Stimulated activated CD8-positive, alpha-beta memory T cell treated with anti-CD3 and anti-CD28 coated beads, Interleukin-4, amount 100 ng/mL, for 48 hours (primary cell): Measurements from ENCODE around the gene DOC2B.
"Not testable (repeated sequence)": the region's sequence is repeated elsewhere in the genome, so short reads cannot be mapped to it uniquely, and the experiment has no call there.

Source experiments
- DNase-seq: peaks from one replicate; pipeline ENCODE4 v3.0.0-alpha.2; 2020

Gene DOC2B

DNA sequence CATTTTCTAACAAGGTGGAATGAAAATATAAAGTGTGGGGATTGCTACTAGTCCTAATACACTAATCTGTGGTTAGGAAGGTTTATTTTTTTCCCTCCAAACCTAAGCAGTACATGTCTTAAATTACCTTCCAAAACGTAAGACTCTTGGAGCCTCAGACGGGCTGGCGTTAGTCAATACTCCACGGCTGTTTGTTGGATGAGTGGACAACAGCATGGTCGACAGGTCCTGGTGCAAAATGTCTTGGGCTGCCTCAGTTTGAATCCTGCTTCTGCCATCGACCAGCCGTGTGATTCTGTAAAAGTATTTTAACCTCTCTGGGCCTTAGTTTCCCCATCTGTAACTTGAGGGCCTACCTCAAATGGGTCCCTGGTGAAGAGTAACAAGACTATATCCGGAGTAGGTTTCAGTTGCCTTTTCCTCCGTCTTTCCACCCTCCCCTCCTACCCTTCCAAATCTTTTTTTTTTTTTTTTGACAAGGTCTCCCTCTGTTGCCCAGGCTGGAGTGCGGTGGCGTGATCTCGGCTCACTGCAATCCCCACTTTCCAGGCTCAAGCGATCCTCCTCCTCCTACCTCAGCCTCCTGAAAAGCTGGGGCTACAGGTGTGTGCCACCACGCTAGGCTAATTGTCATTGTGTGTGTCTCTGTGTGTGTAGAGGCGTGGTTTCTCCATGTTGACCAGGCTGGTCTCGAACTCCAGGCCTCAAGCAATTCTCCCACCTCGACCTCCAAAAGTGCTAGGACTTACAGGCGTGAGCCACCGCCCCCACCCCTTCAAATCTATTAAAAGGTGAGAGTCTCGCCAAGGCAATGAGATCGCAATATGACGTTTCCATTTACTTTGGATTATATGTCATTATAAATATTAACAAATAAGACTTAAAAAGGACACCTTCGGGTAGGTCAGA is 38.3 kb downstream of the DOC2B start:
- peak; percentile 10 for DNase-seq

DNA sequence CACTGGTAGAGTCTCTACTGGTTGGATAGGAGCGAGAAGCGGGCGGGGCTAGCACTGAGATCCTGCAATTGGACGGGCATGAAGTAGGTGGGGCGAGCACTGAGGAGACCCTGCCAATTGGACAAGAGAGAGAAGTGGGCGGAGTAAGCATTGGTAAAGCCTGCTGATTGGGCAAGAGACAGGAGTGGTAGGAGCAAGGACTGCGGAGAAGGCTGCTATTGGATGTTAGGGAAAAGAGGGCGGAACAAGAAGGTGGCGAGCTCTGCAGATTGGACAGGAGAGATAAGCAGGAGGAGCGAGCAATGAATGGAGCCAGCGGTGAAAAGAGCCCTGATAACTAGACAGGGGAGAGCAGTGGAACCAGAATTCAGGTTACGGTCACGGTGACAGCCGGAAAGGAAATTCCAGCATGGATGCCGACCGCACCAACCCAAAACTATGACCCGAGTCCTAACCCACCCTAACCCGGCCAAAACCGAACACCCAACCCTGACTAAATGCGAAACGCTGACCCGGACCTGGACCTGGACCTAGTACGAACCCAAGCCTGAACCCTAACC is 39.3 kb downstream of the DOC2B start:
- peak; percentile 71 for DNase-seq

DNA sequence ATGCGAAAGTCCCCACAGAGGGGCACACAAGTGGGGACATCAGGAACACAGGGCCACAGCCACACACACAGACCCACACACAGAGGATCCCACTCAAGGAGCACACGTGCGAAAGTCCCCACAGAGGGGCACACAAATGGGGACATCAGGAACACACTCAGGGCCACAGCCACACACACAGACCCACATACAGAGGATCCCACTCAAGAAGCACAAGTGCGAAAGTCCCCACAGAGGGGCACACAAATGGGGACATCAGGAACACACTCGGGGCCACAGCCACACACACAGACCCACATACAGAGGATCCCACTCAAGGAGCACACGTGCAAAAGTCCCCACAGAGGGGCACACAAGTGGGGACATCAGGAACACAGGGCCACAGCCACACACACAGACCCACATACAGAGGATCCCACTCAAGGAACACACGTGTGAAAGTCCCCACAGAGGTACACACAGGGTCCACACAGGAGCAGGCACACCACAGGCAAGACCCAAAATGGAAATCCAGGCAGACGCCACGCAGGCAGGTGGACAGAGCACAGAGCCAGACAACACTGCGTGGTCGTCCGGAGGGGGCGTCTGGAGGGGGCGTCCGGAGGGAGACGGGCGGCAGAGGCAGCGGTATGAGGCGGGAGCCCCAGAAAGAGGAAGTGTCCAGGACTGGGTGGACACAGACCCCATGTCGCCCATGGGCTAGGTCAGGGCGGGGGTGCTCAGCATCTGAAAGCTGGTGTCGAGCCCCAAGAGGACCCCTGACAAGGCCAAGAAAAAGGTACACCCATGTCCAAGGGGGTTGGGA is 41.8 kb downstream of the DOC2B start:
- peak; percentile 6 for DNase-seq

DNA sequence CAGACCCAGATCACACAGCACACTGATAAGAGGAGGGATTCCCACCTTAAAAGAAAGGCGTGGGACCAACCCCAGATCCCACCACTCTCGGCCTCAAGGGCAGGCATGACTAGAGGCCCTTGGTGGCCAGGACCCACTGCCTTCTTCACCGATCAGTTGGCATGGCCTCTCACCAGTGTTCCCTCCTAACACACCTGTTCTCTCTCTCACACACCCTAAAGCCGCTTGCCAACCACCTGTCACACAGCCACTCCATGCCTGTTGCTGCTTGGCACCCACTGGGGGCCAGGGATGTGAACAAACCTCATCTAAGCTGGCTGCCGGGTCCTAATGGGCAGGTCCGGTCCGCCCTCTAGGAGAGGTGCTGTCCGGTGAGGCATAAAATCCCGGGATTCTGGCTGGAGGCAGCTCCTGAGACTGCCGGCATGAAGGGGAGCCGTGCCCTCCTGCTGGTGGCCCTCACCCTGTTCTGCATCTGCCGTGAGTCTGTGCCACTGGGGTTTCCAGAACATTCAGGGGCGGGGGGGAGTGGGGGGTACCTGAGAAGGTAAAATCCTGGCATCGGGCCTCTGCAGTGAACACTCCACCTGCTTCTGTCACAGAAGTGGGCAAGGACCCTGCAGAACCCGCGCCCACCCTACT is 44.2 kb downstream of the DOC2B start, which contains the start of gene SCGB1C2:
SCGB1C2 (plus strand) TSS at position 404 of the 642 bp plus-strand sequence; CDS start at position 426, 22 bp downstream.
- not testable (repeated sequence) for DNase-seq

DNA sequence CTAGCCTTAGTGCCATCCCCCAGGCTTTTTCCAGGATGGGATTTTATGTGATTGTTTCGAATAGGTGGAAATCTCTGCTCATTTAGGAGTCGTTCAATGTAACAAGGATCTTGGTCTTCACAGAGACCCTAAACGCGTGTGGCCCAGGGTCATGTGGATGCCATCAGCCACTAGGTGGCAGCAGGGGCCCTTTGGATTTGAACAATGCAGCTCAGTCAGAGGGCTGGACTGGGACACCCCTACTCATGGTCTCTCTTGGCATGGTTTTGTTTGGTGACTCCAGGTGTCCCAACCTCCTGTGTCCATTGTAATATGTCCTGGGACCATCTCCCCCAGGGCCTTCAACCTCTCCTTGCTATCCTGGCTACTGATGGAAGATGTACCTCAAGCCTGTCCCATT is 44.9 kb downstream of the DOC2B start:
- peak; percentile 85 for DNase-seq

DNA sequence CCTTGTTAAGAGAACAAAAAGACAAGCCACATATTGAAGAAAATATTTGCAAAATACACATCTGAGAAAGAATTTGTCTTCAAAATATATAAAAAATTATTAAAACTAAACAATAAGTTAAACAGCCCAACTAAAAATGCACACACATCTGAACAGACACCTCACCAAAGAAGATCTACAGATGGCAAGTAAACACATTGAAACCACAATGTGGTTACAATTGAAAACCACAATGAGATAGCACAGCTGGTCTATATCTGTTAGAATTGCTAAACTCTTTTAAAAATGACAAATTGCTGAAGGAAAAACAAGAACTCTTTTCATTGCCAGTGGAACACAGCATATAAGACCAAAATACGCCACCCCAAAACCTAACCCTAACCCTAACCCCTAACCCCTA is 45.6 kb downstream of the DOC2B start:
- DNase-seq, result not testable (repeated sequence)

DNA sequence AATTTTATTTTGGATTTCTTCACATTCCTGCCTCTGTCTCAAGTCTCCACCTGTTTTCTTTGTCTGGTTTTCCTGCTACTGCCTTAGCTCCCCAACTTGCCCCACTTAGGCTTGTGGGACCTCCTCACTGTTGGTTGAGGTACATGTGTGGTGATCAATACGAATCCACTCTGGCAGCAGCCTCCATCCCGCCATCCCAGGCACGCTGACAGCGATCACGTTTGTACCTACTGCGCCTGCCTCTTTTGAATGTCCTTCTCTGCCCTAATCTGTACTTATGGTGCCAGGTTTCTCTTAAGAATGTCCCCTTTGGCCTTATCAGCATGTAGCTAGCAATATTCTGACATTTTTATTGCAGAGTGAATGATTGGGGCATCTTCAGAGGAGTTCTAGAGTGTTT is 46.4 kb downstream of the DOC2B start:
- DNase-seq, result peak; percentile 14

DNA sequence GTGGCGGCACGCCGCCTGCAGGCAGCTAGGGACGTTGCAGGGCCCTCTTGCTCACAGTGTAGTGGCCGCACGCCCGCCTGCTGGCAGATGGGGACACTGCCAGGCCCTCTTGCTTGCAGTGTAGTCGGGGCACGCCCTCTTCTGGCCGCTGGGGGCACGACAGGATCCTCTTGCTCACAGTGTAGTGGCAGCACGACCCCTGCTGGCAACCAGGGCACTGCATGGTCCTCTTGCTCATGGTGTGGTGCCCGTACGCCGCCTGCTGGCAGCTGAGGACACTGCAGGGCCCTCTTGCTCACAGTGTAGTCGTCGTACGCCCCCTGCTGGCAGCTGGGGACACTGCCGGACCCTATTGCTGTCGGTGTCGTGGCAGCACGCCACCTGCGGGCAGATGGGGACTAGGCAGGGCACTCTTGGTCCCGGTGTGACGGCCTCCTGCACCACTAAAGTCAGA is 47.1 kb downstream of the DOC2B start:
- peak; percentile 41 for DNase-seq

DNA sequence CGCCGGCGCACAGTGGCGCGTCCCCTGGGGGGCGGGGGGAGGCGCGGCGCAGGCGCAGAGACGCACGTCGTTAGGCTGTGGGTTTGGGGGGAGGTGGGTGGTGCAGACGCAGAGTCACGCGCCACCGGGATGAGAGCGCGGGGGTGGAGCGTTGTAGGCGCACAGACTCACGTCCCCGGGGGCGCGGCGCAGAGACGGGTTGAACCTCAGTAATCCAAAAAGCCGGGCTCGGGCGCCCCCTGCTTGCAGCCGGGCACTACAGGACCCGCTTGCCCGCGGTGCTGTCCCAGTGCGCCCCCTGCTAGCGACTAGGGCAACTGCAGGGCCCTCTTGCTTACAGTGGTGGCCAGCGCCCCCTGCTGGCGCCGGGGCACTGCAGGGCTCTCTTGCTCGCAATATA is 47.5 kb downstream of the DOC2B start:
- peak; percentile 10 for DNase-seq

DNA sequence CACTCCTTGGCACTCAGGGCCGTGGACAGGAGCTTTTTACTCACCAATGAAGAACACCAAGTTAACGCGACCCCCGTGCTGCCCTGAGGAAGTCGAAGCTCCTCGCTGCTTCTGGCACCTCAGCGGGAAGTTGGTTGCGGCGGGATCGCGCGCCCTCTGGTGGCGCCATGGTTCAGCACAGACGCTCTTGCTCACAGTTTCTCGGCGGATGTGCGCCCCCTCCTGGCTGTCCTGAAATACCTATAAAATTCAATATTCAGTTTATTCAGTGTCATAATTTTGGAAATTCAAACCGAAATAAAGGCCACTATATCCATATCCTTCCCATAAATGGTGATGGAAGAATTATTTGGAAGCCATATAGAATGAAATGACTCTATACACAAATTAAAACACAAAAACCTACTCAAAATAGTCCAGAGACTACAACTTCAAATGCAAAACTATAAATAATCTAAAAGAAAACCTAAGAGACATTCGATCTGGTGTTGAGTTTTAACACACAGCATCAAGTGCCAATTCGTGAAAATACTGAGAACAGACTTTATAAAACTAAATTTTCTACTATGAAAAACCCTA is 63.0 kb downstream of the DOC2B start:
- not testable (repeated sequence) for DNase-seq

DNA sequence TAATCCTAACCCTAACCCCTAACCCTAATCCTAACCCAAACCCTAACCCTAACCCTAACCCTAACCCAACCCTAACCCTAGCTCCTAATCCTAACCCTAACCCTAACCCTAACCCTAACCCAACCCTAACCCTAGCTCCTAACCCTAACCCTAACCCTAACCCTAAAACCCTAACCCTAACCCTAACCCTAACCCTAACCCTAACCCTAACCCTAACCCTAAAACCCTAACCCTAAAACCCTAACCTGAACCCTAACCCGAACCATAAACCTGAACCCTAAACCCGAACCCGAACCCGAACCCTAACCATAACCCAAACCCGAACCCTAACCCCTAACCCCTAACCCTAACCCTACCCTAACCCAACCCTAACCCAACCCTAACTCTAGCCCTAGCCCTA is 68.3 kb downstream of the DOC2B start:
- DNase-seq, result not testable (repeated sequence)
